Neural cell (in vitro differentiated cells): ENCODE results near the gene RPL35A.
"Not testable (repeated sequence)": the region's sequence is repeated elsewhere in the genome, so short reads cannot be mapped to it uniquely, and the experiment has no call there.

Source experiments
- CTCF ChIP-seq: fragments of 450-650 bp; IDR thresholded peaks from 2 replicates; pipeline ENCODE4 v1.5.1; 2014; ENCODE audit warnings: antibody characterized with exemption, mild to moderate bottlenecking, moderate library complexity; ENCODE audit not compliant: poor library complexity, severe bottlenecking
- EP300 ChIP-seq: fragments of 450-650 bp; conservative IDR thresholded peaks from 2 replicates; pipeline ENCODE4 v1.6.1; 2014; ENCODE audit warnings: antibody characterized with exemption, mild to moderate bottlenecking, moderate library complexity; ENCODE audit not compliant: poor library complexity, severe bottlenecking
- EZH2 ChIP-seq: fragments of 200-600, 300-800 bp; shearing (Covaris generic), sonication (generic); IDR thresholded peaks from 2 replicates; pipeline ENCODE4 v1.6.1; 2014; ENCODE audit warnings: antibody characterized with exemption, low read length, borderline replicate concordance, mild to moderate bottlenecking; ENCODE audit not compliant: insufficient read depth, poor library complexity, severe bottlenecking
- MXI1 ChIP-seq: fragments of 450-650 bp; conservative IDR thresholded peaks from 2 replicates; pipeline ENCODE4 v1.6.1; 2014; ENCODE audit warnings: antibody characterized with exemption, mild to moderate bottlenecking; ENCODE audit not compliant: poor library complexity, severe bottlenecking
- RAD21 ChIP-seq: fragments of 450-650 bp; conservative IDR thresholded peaks from 2 replicates; pipeline ENCODE4 v1.6.1; 2014; ENCODE audit warnings: antibody characterized with exemption, mild to moderate bottlenecking, moderate library complexity
- REST ChIP-seq: IDR thresholded peaks from 2 replicates; pipeline ENCODE4 v1.6.1; 2012; ENCODE audit warnings: borderline replicate concordance
- SMC3 ChIP-seq: fragments of 450-650 bp; conservative IDR thresholded peaks from 2 replicates; pipeline ENCODE4 v1.6.1; 2014; ENCODE audit warnings: antibody characterized with exemption, mild to moderate bottlenecking, moderate library complexity; ENCODE audit not compliant: poor library complexity

GRCh38 chr3:197908550-197908949, 41.4 kb upstream of the RPL35A start:
- TF ChIP-seq REST, CTCF, EP300, MXI1, SMC3, EZH2, RAD21: not testable (repeated sequence)
